Activated CD4-positive, alpha-beta T cell treated with anti-CD3 and anti-CD28 coated beads, Interleukin-10, Interleukin-2, amounts not matched to agents 100 ng/mL and 50 ng/mL, durations not matched to agents 16 hours and 8 hours (primary cell): Measurements from ENCODE around the gene TRABD.
A peak's percentile ranks its signal among the peaks of the same experiment; 100 is the strongest.
"Not testable (repeated sequence)": the region's sequence is repeated elsewhere in the genome, so short reads cannot be mapped to it uniquely, and the experiment has no call there.

Experiments
- DNase-seq: peaks from one replicate; pipeline ENCODE4 v3.0.0-alpha.2; 2020

Gene TRABD

DNA sequence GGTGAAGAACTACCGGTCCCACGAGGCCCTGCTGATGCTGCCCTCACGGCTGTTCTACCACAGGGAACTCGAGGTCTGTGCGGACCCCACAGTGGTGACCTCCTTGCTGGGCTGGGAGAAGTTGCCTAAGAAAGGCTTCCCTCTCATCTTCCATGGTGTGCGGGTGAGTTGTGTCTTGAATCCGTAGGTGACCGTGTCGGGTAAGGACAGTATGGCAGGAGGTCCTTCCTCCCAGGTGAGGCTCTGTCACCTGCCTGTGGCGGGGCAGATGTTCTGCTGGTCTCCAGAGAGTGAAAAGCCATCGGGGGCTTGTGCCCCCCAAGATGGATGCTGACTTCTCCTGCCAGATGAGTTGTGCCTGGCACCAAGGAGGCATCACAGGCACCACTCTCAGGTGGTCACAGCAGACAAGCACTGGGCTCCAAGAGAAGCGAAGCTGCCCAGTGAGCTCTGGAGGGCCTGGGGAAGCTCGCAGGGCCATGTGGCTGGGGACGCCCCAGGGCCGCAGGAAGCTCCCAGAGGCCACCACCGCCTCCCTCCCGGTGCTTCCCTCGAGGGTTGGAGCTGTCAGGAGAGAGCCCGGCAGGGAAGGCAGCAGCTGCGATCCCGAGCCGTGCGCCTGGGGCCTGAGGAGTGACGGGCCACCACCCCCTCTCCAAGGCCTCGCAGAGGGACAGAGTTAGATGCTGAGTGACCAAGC, 32.5 kb upstream of the TRABD start:
- no peak for DNase-seq

GRCh38 chr22:50153756-50154140, 32.0 kb upstream of the TRABD start:
- no peak for DNase-seq

DNA sequence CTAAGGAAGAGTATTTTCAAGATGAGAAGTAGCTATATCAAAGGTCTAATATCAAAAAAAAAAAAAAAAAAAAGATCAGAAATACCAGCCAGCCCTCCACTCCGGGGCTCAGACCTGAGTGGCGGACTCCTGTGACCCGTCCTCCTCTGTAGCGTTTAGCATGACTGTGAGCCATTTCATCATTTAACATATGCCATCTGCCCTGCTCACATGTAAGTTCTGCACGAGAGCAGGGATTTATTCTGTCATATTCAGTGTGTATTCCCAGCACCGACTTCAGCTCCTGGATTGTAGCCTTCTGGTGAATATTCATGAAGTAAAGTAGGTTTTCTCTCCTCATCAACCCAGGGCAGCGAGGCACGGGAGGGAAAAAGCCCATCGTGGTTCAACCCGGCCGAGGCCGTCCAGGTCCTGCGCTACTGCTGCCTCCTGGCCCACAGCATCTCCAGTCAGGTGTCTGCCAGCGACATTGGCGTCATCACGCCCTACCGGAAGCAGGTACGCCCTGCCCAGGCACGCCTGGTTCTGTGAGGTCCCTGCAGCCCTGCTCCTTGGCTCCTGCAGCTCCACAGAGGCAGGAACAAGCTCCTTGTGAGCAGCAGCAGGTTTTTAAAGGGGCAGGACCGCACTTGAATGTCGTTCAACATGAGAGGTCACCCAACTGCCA, 27.9 kb upstream of the TRABD start:
- DNase-seq = no peak

GRCh38 chr22:50160947-50161346, 24.8 kb upstream of the TRABD start:
- DNase-seq = no peak

GRCh38 chr22:50161508-50162390, 24.0 kb upstream of the TRABD start:
- DNase-seq = no peak

- DNase-seq = no peak
Observed at GRCh38 chr22:50162391-50162956, 23.2 kb upstream of the TRABD start.

DNA sequence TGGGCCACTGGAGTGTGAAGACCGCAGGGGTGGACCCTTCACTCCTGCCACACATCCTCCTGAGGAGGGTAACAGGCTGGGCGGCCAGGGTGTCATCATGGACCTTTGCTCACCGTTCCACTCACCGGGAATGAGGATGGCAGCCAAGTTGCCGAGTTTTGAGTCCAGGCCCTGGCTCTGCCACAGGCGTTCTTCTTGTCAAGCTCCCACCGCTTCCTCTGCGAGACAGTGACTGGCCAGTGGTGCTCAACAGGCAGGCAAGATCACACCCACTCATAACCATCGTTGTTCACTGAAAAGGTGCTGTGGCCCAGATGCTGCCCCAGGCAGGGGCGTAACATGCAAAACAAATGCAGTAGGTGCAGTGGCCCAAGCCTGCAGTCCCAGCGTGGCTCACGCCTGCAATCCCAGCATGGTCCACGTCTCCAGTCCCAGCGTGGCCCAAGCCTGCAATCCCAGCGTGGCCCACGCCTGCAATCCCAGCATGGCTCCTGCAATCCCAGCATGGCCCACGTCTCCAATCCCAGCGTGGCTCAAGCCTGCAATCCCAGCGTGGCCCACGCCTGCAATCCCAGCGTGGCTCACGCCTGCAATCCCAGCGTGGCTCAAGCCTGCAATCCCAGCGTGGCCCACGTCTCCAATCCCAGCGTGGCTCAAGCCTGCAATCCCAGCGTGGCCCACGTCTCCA, 20.1 kb upstream of the TRABD start:
- no peak for DNase-seq

GRCh38 chr22:50167689-50168489, 17.8 kb upstream of the TRABD start:
- no peak for DNase-seq

GRCh38 chr22:50168490-50169180, 17.1 kb upstream of the TRABD start:
- DNase-seq = not testable (repeated sequence)

DNA sequence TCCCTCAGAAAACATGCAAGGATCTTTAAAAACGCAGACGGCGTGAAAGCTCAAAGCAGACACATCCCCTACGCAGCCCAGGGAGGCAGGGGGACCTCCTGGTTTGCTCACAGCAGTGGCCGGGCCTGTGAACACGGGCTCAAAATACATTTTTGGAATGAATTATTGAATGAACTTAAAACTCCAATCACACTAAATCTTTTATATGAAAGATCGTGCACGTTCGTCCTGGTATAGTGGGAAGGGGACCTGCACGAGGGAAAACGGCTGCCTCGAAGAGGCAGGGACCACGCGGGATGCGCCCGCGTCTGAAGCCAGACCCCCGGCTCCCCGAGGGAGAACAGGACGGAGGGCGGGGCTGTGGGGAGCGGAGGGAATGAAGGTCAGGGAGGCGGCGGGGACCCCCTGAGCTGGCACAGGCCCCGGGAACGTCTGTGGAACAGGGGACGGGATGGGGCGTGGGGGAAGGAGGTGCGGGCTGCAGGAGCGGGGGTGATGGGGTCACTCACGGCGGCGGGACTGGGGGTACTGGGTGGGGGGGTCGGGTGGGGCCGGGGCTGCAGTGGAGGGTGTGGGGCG, 16.4 kb upstream of the TRABD start:
- no peak for DNase-seq

GRCh38 chr22:50169774-50170341, 15.9 kb upstream of the TRABD start:
- peak; percentile 76 for DNase-seq

- no peak for DNase-seq
Observed at GRCh38 chr22:50170453-50171318, 15.0 kb upstream of the TRABD start, which contains the start of gene PANX2. Gene PANX2 (plus strand): TSS chr22:50170731. CDS start chr22:50170731, 0 bp downstream.

DNA sequence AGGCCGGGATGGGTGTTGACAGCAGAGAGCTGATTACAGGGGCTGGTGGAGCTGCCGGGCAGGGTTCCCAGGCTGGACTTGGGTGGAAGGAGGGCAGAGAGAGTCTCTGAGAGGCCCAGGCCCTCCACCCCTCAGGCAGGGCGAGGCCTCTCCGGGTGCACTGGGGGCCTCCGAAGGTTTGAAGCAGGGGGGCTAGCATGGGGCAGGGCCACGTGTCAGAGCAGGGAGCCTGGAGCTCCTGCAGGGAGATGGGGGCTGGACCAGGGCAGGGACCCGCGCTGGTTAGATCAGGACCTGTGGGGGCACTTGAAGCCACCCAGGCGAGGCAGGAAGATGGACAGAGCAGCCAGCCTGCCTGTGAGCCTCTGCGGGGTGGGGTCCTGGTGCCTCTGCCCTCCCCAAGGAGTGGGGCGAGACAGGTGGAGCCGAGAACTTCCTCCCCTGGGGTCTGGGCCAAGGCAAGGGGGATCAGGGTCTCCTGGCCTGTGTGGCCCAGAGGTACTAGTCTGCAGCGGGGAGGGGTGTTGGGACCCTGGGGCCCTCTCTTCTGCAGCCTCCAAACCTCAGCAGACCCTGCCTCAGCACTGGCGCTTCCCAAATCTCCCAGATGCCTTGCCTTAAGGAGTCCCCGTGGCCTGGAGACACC, 14.3 kb upstream of the TRABD start:
- no peak for DNase-seq

DNA sequence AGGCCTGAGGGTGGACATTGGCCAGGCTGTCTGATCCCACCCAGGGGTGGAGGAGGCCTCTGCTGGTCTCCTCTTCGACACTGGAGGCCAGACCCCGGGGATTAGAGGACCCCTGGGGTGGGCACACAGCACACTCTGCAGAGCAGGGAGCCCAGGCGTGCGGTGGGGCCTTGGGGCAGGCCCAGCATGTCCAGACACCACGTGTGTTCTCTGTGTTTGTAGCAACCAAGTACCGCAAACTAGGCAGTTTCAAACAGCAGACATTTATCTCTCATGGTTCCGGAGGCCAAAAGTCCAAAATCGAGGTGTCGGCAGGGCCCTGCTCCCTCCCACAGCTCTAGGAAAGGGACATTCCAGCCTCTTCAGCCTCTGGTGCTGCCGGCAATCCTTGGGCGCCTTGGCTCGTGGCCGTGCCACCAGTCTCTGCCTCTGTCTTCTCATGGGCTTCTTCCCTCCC, 13.7 kb upstream of the TRABD start:
- DNase-seq = no peak

GRCh38 chr22:50173311-50173982, 12.3 kb upstream of the TRABD start:
- no peak for DNase-seq

DNA sequence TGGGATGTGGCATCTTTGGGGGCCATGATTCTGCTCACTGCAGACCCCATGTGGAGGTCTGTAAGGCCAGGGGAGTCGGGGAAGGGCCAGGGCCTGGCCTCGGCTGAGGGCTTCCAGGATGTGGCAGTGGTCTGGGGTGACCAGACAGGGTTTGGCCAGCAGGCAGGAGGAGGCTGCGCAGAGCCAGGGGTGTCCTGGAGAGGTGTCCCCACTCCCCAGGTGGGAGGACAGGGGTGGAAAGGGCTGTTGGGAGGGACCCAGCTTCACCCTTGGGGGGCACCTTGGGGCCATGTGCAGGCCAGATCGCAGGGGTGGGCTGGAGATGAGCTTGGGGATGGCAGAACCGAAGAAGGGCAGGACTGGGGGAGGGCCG, 11.7 kb upstream of the TRABD start:
- no peak for DNase-seq

GRCh38 chr22:50174382-50175190, 11.1 kb upstream of the TRABD start:
- no peak for DNase-seq

DNA sequence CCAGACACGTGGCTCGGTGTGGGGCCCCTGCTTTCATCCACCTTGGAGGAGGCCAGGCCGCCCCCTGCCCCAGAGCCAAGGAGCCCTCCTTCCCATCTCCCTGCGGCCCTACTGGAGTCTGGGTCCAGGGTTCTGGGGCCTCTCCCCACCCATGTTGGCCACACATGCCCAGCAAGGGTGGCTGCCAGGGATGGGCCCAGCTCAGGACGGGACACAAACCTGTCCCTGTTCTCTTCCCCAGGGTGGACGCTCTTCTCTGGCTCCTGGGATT, 10.6 kb upstream of the TRABD start:
- DNase-seq = no peak
